ENCODE measurements around the gene ARL16.

GRCh38 chr17:81672954-81673353, 10.6 kb downstream of the ARL16 start:
- TF ChIP-seq CTCF (IDR thresholded peaks at IDR 0.05): no peak
- no peak for TF ChIP-seq POLR2A (IDR thresholded peaks at IDR 0.05)

Measured in right lobe of liver (tissue), 4 donors.